ENCODE results near the gene LIMK1. TPM values are rescaled to one million over a fixed set of nuclear protein-coding genes. Genes with fewer than 3 reads are reported as not detected.
A peak's percentile ranks its signal among the peaks of the same experiment; 100 is the strongest.
"Not testable (repeated sequence)": the region's sequence is repeated elsewhere in the genome, so short reads cannot be mapped to it uniquely, and the experiment has no call there.

Gene LIMK1
- 10 to 100 TPM; 17.9 to 22.1 (median 19.3) TPM for total RNA-seq

DNA sequence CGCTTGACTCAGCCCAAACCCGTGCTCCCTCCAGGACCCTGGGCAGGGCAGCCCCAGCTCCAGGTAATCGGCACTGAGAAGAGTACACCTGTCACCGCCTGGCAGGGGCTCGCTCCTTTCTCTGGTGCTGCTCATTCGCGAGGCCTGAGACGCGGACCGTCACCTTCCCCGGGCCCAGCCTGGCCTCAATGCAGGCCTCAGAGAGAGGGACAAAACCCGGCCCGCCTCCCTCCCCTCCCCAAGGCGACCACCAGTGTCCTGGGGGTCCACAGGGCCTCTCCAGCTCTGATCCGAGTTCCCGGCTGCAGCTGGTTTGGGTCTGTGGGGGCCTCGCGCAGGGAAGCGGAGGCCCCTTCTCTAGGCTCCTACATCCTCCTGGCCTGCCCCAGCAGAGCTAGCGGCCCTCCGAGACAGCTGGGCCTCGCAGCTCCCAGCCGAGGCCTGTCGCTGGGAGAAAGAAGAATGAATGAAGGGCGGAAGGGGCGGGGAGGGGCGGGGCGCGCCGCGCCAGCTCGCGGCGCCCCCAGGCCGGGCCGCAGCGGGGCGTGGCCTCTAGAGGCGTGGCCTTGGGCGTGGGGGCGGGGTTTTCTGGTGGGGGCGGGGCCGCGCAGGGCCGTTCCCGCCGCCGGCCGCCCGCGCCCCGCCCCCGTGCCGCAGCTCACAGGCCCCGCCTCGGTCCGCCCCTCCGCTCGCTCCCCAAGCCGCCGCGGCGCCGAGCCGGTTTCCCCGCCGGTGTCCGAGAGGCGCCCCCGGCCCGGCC lies at the start of gene LIMK1:
Gene LIMK1, plus strand, starts transcription at position 688 of the 760 bp plus-strand sequence. CDS start 187 bp downstream, outside the sequence.
- H3K27me3 Mint-ChIP-seq (ENCODE audit: low read depth): no peaks in the 10 kb centered on the region
- H3K4me3 Mint-ChIP-seq: peak within 1 kb of the TSS; percentile 84
- no peaks in the 10 kb centered on the region for H3K36me3 Mint-ChIP-seq (ENCODE audit: insufficient read depth)
- peaks cover 9% of the 10 kb centered on the region for H3K4me1 Mint-ChIP-seq (ENCODE audit: low read depth)
- peak; percentile 90 to 91 for ATAC-seq
- peak; percentile 77 for DNase-seq
- H3K9me3 Mint-ChIP-seq: no peaks in the 10 kb centered on the region

GRCh38 chr7:74037609-74038008 lies 46.0 kb upstream of the LIMK1 start:
- Mint-ChIP-seq H3K9me3 (no peaks in the 10 kb centered on the region), H3K36me3 (ENCODE audit: insufficient read depth) (no peaks in the 10 kb centered on the region), H3K27me3 (ENCODE audit: low read depth) (peaks cover 5% of the 10 kb centered on the region), H3K4me3 (no peak overlapping the region), H3K4me1 (ENCODE audit: low read depth) (no peaks in the 10 kb centered on the region)
- ATAC-seq (no peak), DNase-seq (no peak)

DNA sequence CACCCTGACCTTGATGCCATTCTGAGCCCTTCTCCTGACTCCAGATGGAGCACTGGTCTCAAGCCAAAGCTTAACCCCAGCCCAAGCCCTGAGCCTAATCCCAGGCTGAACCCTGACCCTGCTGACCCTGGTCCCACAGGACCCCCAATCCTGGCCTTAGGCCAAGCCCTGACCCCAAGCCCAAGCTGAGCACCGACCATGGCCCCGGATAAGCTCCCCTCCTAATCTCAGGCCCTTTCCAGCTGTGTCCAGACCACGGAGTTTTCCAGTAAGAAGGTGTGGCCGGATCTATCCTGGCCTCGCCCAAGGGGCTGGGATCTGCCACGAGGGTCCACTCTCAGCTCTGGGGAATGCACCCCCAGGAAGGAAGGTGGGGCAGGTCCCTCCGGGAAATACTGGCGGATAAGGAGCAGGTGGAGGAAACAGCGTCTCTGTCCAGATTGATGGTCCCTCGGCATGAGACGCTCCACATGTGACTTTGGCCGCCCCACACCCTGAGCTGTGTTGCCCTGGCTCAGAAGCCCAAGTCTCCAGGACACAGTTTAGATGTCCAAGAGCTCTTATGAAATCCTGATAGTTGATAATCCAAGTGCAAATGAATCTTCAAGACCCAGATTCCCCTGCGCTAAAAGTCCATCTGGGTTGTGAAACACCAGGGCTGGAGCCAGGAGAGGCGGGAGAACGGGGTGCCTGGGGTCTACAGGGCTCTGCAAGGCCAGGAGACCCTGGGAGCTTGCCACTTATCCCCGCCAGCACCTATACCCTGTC lies 45.2 kb upstream of the LIMK1 start:
- Mint-ChIP-seq H3K4me3 (no peak overlapping the region), H3K4me1 (ENCODE audit: low read depth) (no peaks in the 10 kb centered on the region), H3K27me3 (ENCODE audit: low read depth) (peaks cover 4% of the 10 kb centered on the region), H3K36me3 (ENCODE audit: insufficient read depth) (no peaks in the 10 kb centered on the region), H3K9me3 (no peaks in the 10 kb centered on the region)
- ATAC-seq (no peak), DNase-seq (no peak)

- ATAC-seq (no peak), DNase-seq (no peak)
- H3K36me3 Mint-ChIP-seq (ENCODE audit: insufficient read depth): no peaks in the 10 kb centered on the region
- no peaks in the 10 kb centered on the region for H3K4me1 Mint-ChIP-seq (ENCODE audit: low read depth)
- H3K9me3 Mint-ChIP-seq: no peaks in the 10 kb centered on the region
- no peak overlapping the region for H3K4me3 Mint-ChIP-seq
- H3K27me3 Mint-ChIP-seq (ENCODE audit: low read depth): peaks cover 5% of the 10 kb centered on the region
Measured at GRCh38 chr7:74039337-74039736, 44.3 kb upstream of the LIMK1 start.

DNA sequence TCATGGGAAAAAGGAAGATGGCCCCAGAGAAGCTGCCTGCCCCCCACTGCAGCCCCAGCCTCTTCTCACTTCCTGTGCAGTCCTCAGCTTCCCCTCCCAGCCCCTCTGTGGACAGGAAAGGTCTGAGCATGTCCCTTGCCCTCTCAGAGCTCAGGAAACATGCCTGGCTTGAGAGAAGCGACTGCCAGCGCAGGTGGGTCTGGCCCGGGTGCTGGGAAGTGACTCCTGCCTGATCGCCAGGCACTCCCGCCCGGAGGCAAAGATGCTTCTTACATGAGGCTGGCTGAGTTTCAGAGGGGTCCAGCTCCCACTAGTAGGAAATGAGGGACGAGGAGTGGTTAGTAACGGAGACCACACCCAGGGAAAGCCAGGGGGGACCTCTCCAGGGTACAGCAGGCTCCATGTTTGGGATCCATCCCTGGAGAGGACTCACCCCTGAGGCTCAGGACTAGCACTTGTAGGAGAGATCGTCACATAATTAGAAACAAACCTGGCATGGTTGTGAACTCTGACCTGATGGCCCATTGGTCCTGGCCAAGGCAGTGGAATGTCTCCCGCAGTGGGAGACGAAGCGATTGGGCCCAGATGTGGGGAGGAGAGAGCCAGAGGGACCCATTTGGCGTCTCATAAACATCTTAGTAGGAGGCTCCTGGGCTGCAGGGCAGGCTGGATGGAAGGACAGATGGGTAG lies 43.4 kb upstream of the LIMK1 start:
- Mint-ChIP-seq H3K4me1 (ENCODE audit: low read depth) (no peaks in the 10 kb centered on the region), H3K9me3 (no peaks in the 10 kb centered on the region), H3K36me3 (ENCODE audit: insufficient read depth) (no peaks in the 10 kb centered on the region), H3K27me3 (ENCODE audit: low read depth) (peaks cover 8% of the 10 kb centered on the region), H3K4me3 (no peak overlapping the region)
- ATAC-seq (no peak), DNase-seq (no peak)

DNA sequence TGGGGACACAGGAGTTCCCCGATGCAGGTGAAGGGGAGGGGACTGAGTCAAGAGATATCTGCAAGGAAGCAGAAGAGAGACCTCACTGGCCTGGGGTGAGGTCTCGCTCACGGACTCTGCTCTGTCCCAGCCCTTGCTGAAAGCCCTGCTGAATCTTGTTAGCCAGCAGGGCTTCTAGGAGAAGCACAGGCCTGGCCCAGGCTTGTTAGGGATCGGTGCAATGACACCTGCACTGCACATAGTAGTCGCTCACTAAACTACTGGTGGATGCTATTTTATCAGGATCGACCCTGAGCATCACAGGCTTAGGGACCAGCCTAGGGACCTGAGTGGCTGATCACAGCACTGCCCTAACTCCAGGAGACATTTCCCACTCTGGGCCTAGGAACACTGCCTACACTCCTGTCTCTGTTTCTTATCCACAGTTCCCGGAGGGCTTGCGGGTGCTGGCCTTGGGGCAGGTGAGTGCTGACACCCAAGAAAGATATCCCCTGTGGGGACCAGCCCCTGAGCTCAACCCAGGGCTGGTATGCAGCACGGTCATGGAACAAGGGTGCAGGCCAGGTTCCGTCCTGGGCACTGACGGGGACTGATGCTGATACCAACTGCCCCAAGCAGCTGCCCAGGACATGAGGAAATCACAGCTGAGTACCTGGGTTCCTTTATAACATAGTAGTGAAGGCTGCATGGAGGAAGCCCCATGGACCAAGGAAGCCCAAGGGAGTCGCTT lies 42.6 kb upstream of the LIMK1 start:
- no peak for DNase-seq
- no peak overlapping the region for H3K4me3 Mint-ChIP-seq
- no peaks in the 10 kb centered on the region for H3K9me3 Mint-ChIP-seq
- H3K4me1 Mint-ChIP-seq (ENCODE audit: low read depth): no peaks in the 10 kb centered on the region
- H3K36me3 Mint-ChIP-seq (ENCODE audit: insufficient read depth): no peaks in the 10 kb centered on the region
- peaks cover 8% of the 10 kb centered on the region for H3K27me3 Mint-ChIP-seq (ENCODE audit: low read depth)
- no peak for ATAC-seq

DNA sequence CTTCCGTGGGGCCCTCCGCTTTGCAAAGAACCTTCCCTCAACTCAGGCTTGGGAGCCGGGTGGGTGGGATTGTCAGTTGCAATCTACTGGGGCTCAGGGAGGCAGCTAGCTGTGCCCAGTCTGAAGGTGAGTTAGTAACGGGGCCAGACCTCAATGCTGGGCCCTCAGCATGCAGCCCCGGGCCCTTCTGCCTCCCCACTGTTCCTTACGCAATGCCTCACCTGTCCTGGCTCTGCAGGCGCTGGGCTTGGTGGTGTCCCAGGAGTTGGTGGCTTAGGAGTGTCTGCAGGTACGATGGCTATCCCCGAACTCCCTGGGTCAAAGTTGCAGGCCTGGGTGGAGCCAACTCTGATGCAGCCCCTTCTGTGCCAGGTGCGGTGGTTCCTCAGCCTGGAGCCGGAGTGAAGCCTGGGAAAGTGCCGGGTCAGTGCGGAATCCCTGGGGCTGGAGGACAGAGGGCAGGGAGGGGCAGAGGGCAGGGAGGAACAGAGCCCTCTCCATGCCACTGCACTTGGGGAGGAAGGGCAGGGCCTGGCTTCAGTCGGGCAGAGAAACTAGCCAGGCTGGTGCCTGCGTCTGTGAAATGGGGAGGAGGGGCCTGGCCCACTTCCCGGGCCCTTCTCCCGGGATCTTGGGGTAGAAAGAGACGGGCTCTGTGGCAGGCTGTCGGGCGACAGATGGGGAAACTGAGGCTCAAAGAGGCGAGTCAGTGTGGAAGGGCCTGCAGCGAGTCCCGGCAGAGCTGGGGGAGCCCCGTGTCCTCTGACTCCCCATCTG lies 40.7 kb upstream of the LIMK1 start:
- no peak for DNase-seq
- H3K9me3 Mint-ChIP-seq: no peaks in the 10 kb centered on the region
- ATAC-seq: no peak
- no peak overlapping the region for H3K4me3 Mint-ChIP-seq
- peaks cover 6% of the 10 kb centered on the region for H3K27me3 Mint-ChIP-seq (ENCODE audit: low read depth)
- no peaks in the 10 kb centered on the region for H3K36me3 Mint-ChIP-seq (ENCODE audit: insufficient read depth)
- H3K4me1 Mint-ChIP-seq (ENCODE audit: low read depth): no peaks in the 10 kb centered on the region

DNA sequence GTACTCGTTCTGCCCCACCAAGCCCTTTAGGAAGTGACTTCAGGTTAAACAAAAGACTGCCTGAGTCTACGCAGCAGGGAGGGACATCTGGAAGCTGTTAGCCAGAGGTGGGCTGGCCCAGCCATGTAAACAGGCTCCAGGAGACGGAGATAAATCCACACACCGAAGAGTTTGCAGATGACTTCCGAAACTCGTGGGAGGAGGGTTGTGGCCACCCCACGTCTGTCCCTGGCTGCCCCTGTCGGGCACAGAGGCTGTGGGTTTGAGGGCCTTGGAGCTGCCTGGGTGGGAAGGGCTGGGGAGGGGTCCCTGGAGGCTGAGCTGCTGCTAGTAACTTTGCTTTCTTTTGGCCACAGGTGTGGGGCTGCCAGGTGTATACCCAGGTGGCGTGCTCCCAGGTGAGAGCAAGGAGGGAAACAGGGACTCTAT lies 40.1 kb upstream of the LIMK1 start:
- Mint-ChIP-seq H3K27me3 (ENCODE audit: low read depth) (peaks cover 6% of the 10 kb centered on the region), H3K36me3 (ENCODE audit: insufficient read depth) (no peaks in the 10 kb centered on the region), H3K4me1 (ENCODE audit: low read depth) (no peaks in the 10 kb centered on the region), H3K9me3 (no peaks in the 10 kb centered on the region), H3K4me3 (no peak overlapping the region)
- DNase-seq (no peak), ATAC-seq (no peak)

DNA sequence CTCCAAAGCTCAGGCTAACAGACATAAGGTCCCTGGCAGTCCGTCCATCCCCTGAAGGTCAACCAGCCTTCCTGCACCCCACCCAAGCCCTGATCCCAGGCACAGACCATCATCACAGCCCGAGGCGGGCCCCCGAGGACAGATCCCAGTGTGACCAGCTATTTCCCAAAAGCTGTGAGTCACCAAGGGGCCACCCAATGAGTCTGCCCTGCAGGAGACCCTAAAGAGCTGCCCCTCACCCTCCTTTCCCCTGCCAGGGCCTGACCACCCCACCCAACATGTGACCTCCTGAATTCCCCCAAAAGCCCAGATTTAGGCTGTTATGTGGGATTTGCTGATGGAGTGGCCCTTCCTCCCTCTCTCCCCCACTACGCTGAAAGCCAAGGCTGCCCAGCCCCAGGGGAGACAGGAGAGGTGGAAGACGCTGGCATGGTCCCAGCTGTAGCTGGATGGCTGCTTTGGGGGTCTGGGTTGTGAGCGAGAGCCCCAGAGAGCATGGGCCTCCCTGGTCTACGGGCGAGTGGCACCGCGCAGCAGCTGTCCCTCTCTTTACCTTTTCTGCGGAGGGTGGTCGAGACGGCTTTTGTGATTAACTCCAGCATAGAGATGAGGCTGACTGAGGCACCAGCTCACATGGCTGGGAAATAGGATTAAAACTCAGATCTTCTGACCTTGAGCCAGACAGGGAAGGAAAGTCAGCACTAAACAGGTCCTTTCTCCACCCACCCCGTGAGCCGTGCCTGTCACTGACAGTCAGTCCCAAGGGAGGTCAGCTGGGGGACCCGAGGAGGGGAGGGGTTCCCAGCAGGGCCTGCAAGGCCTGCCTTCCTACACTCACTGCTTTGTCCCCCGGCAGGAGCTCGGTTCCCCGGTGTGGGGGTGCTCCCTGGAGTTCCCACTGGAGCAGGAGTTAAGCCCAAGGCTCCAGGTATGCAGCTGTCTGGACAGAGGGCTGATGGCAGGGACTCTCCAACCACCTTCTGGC lies 38.9 kb upstream of the LIMK1 start:
- no peak for ATAC-seq
- no peaks in the 10 kb centered on the region for H3K9me3 Mint-ChIP-seq
- DNase-seq: no peak
- H3K27me3 Mint-ChIP-seq (ENCODE audit: low read depth): peaks cover 6% of the 10 kb centered on the region
- no peak overlapping the region for H3K4me3 Mint-ChIP-seq
- no peaks in the 10 kb centered on the region for H3K4me1 Mint-ChIP-seq (ENCODE audit: low read depth)
- no peaks in the 10 kb centered on the region for H3K36me3 Mint-ChIP-seq (ENCODE audit: insufficient read depth)

DNA sequence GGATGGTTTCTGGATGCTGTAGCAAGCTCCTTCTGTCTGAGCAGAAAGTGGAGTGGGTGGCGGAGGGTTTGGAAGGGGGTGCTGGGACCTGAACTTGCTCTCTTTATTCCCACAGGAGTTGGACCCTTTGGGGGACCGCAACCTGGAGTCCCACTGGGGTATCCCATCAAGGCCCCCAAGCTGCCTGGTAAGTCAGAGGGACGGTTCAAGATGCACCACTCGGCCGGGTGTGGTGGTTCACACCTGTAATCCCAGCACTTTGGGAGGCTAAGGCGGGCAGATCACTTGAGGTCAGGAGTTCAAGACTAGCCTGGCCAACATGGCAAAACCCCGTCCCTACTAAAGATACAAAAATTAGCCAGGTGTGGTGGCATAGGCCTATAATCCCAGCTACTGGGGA lies 37.0 kb upstream of the LIMK1 start:
- not testable (repeated sequence) for DNase-seq; H3K36me3 Mint-ChIP-seq (ENCODE audit: insufficient read depth); H3K9me3 Mint-ChIP-seq; H3K4me3 Mint-ChIP-seq; ATAC-seq; H3K27me3 Mint-ChIP-seq (ENCODE audit: low read depth); H3K4me1 Mint-ChIP-seq (ENCODE audit: low read depth)

DNA sequence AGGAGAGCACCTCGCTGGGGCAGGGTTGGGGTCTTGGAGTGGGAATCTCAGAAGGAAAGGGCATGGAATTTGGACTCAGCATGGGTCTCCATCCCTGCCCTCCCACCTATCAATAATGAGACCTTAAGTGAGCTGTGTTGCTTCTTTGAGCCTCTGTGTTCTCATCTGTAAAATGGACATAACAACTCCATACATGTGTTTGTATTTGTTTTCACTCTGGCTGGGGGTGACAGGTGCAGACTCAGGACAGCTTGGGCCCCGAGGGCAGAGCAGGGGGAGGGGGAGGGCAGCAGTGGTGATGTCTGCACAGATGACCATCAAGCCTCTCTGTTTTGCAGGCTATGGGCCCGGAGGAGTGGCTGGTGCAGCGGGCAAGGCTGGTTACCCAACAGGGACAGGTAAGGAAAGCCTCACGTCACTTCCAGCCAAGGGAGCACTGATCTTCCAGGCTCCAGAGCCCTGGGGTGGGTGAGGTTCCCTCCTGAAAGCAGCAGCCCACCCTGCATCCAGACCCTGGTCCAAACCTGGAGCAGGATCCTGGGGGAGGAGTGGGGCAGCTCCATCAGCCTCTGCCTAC lies 35.7 kb upstream of the LIMK1 start:
- Mint-ChIP-seq H3K9me3 (no peaks in the 10 kb centered on the region), H3K36me3 (ENCODE audit: insufficient read depth) (no peaks in the 10 kb centered on the region), H3K4me3 (no peak overlapping the region), H3K4me1 (ENCODE audit: low read depth) (no peaks in the 10 kb centered on the region), H3K27me3 (ENCODE audit: low read depth) (peaks cover 6% of the 10 kb centered on the region)
- ATAC-seq (no peak), DNase-seq (no peak)

DNA sequence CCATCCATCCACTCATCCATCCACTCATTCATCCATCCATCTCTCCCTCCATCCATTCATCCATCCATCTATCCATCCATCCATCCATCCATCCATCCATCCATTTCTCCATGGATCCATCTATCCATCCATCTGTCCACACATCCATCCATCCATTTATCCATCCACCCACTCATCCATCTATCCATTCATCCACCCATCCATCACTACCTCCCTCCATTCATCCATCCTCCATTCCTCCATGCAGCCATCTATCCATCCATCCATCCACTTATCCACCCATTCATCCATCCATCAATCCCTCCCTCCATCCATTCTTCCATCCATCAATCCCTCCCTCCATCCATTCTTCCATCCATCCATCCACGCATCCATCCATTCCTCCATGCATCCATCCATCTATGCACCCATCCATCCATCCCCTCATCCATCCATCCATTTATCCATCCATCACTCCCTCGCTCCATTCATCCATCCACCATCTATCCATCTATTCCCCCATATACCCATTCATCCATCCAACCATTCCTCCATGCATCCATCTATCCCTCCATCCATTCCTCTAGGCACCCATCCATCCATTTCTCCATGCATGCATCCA lies 34.5 kb upstream of the LIMK1 start:
- no peak for ATAC-seq
- Mint-ChIP-seq H3K27me3 (ENCODE audit: low read depth) (peaks cover 6% of the 10 kb centered on the region), H3K4me1 (ENCODE audit: low read depth) (no peaks in the 10 kb centered on the region), H3K4me3 (no peak overlapping the region), H3K9me3 (no peaks in the 10 kb centered on the region), H3K36me3 (ENCODE audit: insufficient read depth) (no peaks in the 10 kb centered on the region)
- DNase-seq: no peak

Data from activated T-cell treated with anti-CD3 and anti-CD28 coated beads, Interleukin-2, amount 50 U/mL, for 4 hours (primary cell).